ENCODE results near the gene CYBA. TPM values are rescaled to one million over a fixed set of nuclear protein-coding genes. Genes with fewer than 3 reads are reported as not detected.

The CYBA gene
- total RNA-seq, 4 donors from 2014 or later, result 17.4 to 72.0 (median 38.3) TPM

- DNase-seq, result no peak
- Histone ChIP-seq H3K4me3 (peak overlapping the region in 1 of 2 donors; percentile 13), H3K9me3 (no peaks in the 10 kb centered on the region), H3K36me3 (no peaks in the 10 kb centered on the region), H3K27me3 (peaks cover 0 to 9% of the 10 kb centered on the region in 2 donors), H3K4me1 (peaks cover 0 to 3% of the 10 kb centered on the region in 2 donors), H3K27ac (no peak overlapping the region)
- no peak for TF ChIP-seq POLR2A (IDR thresholded peaks at IDR 0.05)
- no peak for TF ChIP-seq CTCF (IDR thresholded peaks at IDR 0.05)
- intact Hi-C loops (cut with DNase I; ENCODE audit: low total_unique reads), result no loop called here
These were observed 15.7 kb downstream of the CYBA start for GRCh38 chr16:88634994-88635670.

- Histone ChIP-seq H3K27me3 (peaks cover 0 to 9% of the 10 kb centered on the region in 2 donors), H3K27ac (no peak overlapping the region), H3K9me3 (no peaks in the 10 kb centered on the region), H3K36me3 (no peaks in the 10 kb centered on the region), H3K4me1 (peaks cover 0 to 3% of the 10 kb centered on the region in 2 donors), H3K4me3 (peak overlapping the region; percentile 3 to 13)
- peak in 1 of 2 donors; percentile 49 for DNase-seq
- intact Hi-C loops (cut with DNase I; ENCODE audit: low total_unique reads), result no loop called here
- no peak for TF ChIP-seq CTCF (IDR thresholded peaks at IDR 0.05)
- no peak for TF ChIP-seq POLR2A (IDR thresholded peaks at IDR 0.05)
These were observed 16.5 kb downstream of the CYBA start for GRCh38 chr16:88634141-88634993.

- H3K4me3 ChIP-seq, result no peak overlapping the region
- intact Hi-C loops (cut with DNase I; ENCODE audit: low total_unique reads), result no loop called here
These were observed 17.1 kb downstream of the CYBA start for GRCh38 chr16:88633684-88634140.

GRCh38 chr16:88632587-88632930 is 18.3 kb downstream of the CYBA start:
- H3K27ac ChIP-seq, result no peak overlapping the region
- no peaks in the 10 kb centered on the region for H3K36me3 ChIP-seq
- intact Hi-C loops (cut with DNase I; ENCODE audit: low total_unique reads), result no loop called here
- H3K27me3 ChIP-seq, result no peaks in the 10 kb centered on the region
- no peak overlapping the region for H3K4me3 ChIP-seq
- peaks cover 0 to 3% of the 10 kb centered on the region in 2 donors for H3K4me1 ChIP-seq
- DNase-seq, result no peak
- TF ChIP-seq CTCF (IDR thresholded peaks at IDR 0.05) (no peak), POLR2A (IDR thresholded peaks at IDR 0.05) (no peak)
- H3K9me3 ChIP-seq, result no peaks in the 10 kb centered on the region

More at GRCh38 chr16:88633684-88634140, 17.1 kb downstream of the CYBA start:
- peaks cover 0 to 9% of the 10 kb centered on the region in 2 donors for H3K27me3 ChIP-seq
- H3K4me1 ChIP-seq, result peaks cover 0 to 3% of the 10 kb centered on the region in 2 donors
- H3K9me3 ChIP-seq, result no peaks in the 10 kb centered on the region
- no peak for DNase-seq
- no peaks in the 10 kb centered on the region for H3K36me3 ChIP-seq
- H3K27ac ChIP-seq, result no peak overlapping the region
- TF ChIP-seq CTCF (IDR thresholded peaks at IDR 0.05) (no peak), POLR2A (IDR thresholded peaks at IDR 0.05) (no peak)

All from uterus (tissue), 4 donors.